H1 (cell line): ENCODE measurements around the gene GSPT1. TPM values are rescaled to one million over a fixed set of nuclear protein-coding genes. Genes with fewer than 3 reads are reported as not detected.

ENCODE experiments used
- CTCF ChIA-PET: fragments of 300-600 bp; sonication (Branson Sonifier 250); formaldehyde crosslinking; loops from one replicate; lab custom pipeline; 2021; ENCODE audit not compliant: partially characterized antibody; lab: Charles Lee
- POLR2A ChIA-PET: fragments of 300-600 bp; sonication (Branson Sonifier 250); formaldehyde crosslinking; loops from one replicate; lab custom pipeline; 2021; ENCODE audit warnings: inconsistent platforms; ENCODE audit not compliant: partially characterized antibody; lab: Charles Lee
- DNase-seq, 2 experiments: peaks; one replicate each; pipeline versions ENCODE4 v3.0.0 to v3.0.0-alpha.2; 2010 to 2022; ENCODE audit warnings: low spot score in 2 of 2, low read depth in 1 of 2, mixed read lengths in 1 of 2
- FAIRE-seq: peaks from 2 replicates; lab custom pipeline; 2011; peaks lifted over from hg19 to GRCh38; lab: Jason Lieb, UNC
- H2AFZ ChIP-seq: 2 replicates; pipeline ENCODE4 v1.8.1; 2012; ENCODE audit warnings: low read length, inconsistent platforms
- H2AK5ac ChIP-seq: 2 replicates; pipeline ENCODE4 v1.6.1; 2013; ENCODE audit warnings: low read depth, low read length
- H2BK120ac ChIP-seq: replicated peaks from 2 replicates; pipeline ENCODE3; 2013; ENCODE audit warnings: low read depth, low read length, inconsistent platforms
- H2BK12ac ChIP-seq: 2 replicates; pipeline ENCODE4 v1.6.1; 2013; ENCODE audit warnings: low read depth, low read length
- H2BK15ac ChIP-seq: 2 replicates; pipeline ENCODE4 v1.6.1; 2013; ENCODE audit warnings: low read length
- H2BK20ac ChIP-seq: 2 replicates; pipeline ENCODE4 v1.6.1; 2013; ENCODE audit warnings: low read length
- H2BK5ac ChIP-seq: 2 replicates; pipeline ENCODE4 v1.6.1; 2013; ENCODE audit warnings: low read depth, low read length
- H3K14ac ChIP-seq: 2 replicates; pipeline ENCODE4 v1.6.1; 2013; ENCODE audit warnings: inconsistent platforms; ENCODE audit not compliant: insufficient read length
- H3K18ac ChIP-seq: 2 replicates; pipeline ENCODE4 v1.6.1; 2013; ENCODE audit warnings: low read length; ENCODE audit errors: extremely low read depth
- H3K23ac ChIP-seq: 2 replicates; pipeline ENCODE4 v1.6.1; 2013; ENCODE audit warnings: inconsistent platforms; ENCODE audit not compliant: insufficient read length
- H3K23me2 ChIP-seq: 2 replicates; pipeline ENCODE4 v1.6.1; 2013; ENCODE audit warnings: low read depth, low read length
- H3K27ac ChIP-seq: 2 replicates; pipeline ENCODE4 v1.6.1; 2011; ENCODE audit warnings: low read depth, low read length, inconsistent platforms
- H3K27me3 ChIP-seq, 4 experiments: replicated peaks in 1 of 4; 1 replicate in 1 of 4; 2 replicates in 3 of 4; pipeline versions ENCODE4 v1.6.1 to v1.8.1; 2011 to 2013; ENCODE audit warnings: low read length in 3 of 4, mild to moderate bottlenecking in 3 of 4, inconsistent platforms in 2 of 4, mixed read lengths in 2 of 4, moderate library complexity in 1 of 4; ENCODE audit not compliant: control insufficient read depth in 3 of 4, insufficient read depth in 3 of 4; ENCODE audit errors: extremely low read depth in 1 of 4
- H3K36me3 ChIP-seq, 4 experiments: 2 replicates each; pipeline versions ENCODE4 v1.6.1 to v1.8.1; 2011 to 2013; ENCODE audit warnings: mild to moderate bottlenecking in 4 of 4, low read length in 3 of 4, moderate library complexity in 2 of 4, control low read depth in 1 of 4, inconsistent platforms in 1 of 4; ENCODE audit not compliant: insufficient read depth in 4 of 4, control insufficient read depth in 2 of 4
- H3K4ac ChIP-seq: replicated peaks from 2 replicates; pipeline ENCODE3; 2013; ENCODE audit warnings: low read length, low read depth, mixed read lengths, inconsistent platforms; ENCODE audit not compliant: insufficient read length
- H3K4me1 ChIP-seq, 4 experiments: replicated peaks in 1 of 4; 1 replicate in 1 of 4; 2 replicates in 3 of 4; pipeline versions ENCODE4 v1.6.1 to v1.8.1; 2011 to 2013; ENCODE audit warnings: low read length in 3 of 4, inconsistent platforms in 2 of 4, mixed read lengths in 1 of 4; ENCODE audit not compliant: insufficient read depth in 4 of 4, control insufficient read depth in 3 of 4
- H3K4me2 ChIP-seq, 2 experiments: 2 replicates each; pipeline versions ENCODE4 v1.6.1 to v1.8.1; 2011 to 2013; ENCODE audit warnings: low read depth in 2 of 2, low read length in 2 of 2, control low read depth in 1 of 2, inconsistent platforms in 1 of 2, mild to moderate bottlenecking in 1 of 2; ENCODE audit not compliant: insufficient read depth in 1 of 2
- H3K4me3 ChIP-seq, 4 experiments: fragments of 200-600, 300-600 bp in 1 of 4; sonication (generic), shearing (Covaris generic), sonication (Bioruptor Twin) in 1 of 4; 2 replicates each; pipeline versions ENCODE4 v1.5.1 to v1.8.1; 2011 to 2016; ENCODE audit warnings: low read length in 4 of 4, low read depth in 3 of 4, control low read depth in 2 of 4, inconsistent platforms in 2 of 4, mild to moderate bottlenecking in 2 of 4, mixed read lengths in 1 of 4, moderate library complexity in 1 of 4; ENCODE audit not compliant: insufficient read depth in 2 of 4; ENCODE audit errors: extremely low read depth in 1 of 4
- H3K56ac ChIP-seq: replicated peaks from 2 replicates; pipeline ENCODE3; 2013; ENCODE audit warnings: low read depth, mild to moderate bottlenecking, mixed read lengths, low read length, inconsistent platforms; ENCODE audit not compliant: insufficient read length
- H3K79me1 ChIP-seq: 2 replicates; pipeline ENCODE4 v1.6.1; 2013; ENCODE audit warnings: low read depth, low read length, control low read depth
- H3K79me2 ChIP-seq, 2 experiments: 2 replicates each; pipeline versions ENCODE4 v1.6.1 to v1.8.1; 2012 to 2013; ENCODE audit warnings: low read length in 2 of 2, mild to moderate bottlenecking in 2 of 2, inconsistent platforms in 1 of 2; ENCODE audit not compliant: insufficient read depth in 2 of 2, control insufficient read depth in 1 of 2
- H3K9ac ChIP-seq, 4 experiments: replicated peaks in 1 of 4; 1 replicate in 1 of 4; 2 replicates in 3 of 4; pipeline versions ENCODE4 v1.6.1 to v1.8.1; 2011 to 2013; ENCODE audit warnings: low read depth in 3 of 4, low read length in 3 of 4, control low read depth in 2 of 4, mild to moderate bottlenecking in 2 of 4, moderate library complexity in 2 of 4, inconsistent platforms in 1 of 4; ENCODE audit errors: extremely low read depth in 1 of 4
- H3K9me3 ChIP-seq, 2 experiments: 2 replicates each; pipeline versions ENCODE4 v1.6.1 to v1.8.1; 2012 to 2013; ENCODE audit warnings: mild to moderate bottlenecking in 2 of 2, moderate library complexity in 2 of 2, control low read depth in 1 of 2, inconsistent platforms in 1 of 2, low read depth in 1 of 2, low read length in 1 of 2, mixed read lengths in 1 of 2; ENCODE audit not compliant: insufficient read depth in 2 of 2
- H4K20me1 ChIP-seq, 2 experiments: replicated peaks in 1 of 2; 2 replicates each; pipeline versions ENCODE3 to v1.8.1; 2011 to 2013; ENCODE audit warnings: inconsistent platforms in 2 of 2, low read length in 2 of 2, mild to moderate bottlenecking in 1 of 2; ENCODE audit not compliant: insufficient read depth in 2 of 2, control insufficient read depth in 1 of 2
- H4K5ac ChIP-seq: 2 replicates; pipeline ENCODE4 v1.6.1; 2013; ENCODE audit warnings: low read length, low read depth, mixed read lengths, inconsistent platforms; ENCODE audit not compliant: insufficient read length
- H4K8ac ChIP-seq: 2 replicates; pipeline ENCODE4 v1.8.0; 2013; ENCODE audit warnings: mild to moderate bottlenecking, moderate library complexity, low read length, inconsistent platforms; ENCODE audit not compliant: insufficient read depth; ENCODE audit errors: extremely low read depth
- H4K91ac ChIP-seq: replicated peaks from 2 replicates; pipeline ENCODE3; 2013; ENCODE audit warnings: low read length, mixed read lengths, inconsistent platforms; ENCODE audit not compliant: insufficient read length
- CREB1 ChIP-seq: IDR thresholded peaks from 2 replicates; pipeline ENCODE4 v1.6.1; 2012; ENCODE audit warnings: inconsistent platforms
- SP1 ChIP-seq: IDR thresholded peaks from 2 replicates; pipeline ENCODE4 v1.6.1; 2011; ENCODE audit warnings: low read depth, low read length
- TEAD4 ChIP-seq: IDR thresholded peaks from 2 replicates; pipeline ENCODE4 v1.6.1; 2012; ENCODE audit warnings: low read depth, low read length, inconsistent platforms, mixed read lengths
- WGBS, 2 experiments: shearing (Covaris generic) in 1 of 2; methylation state at CpG; one replicate each; pipeline versions ENCODE4 v1.1.6 to v1.1.7; 2013 to 2015; ENCODE audit warnings: low lambda C conversion rate in 2 of 2, mixed read lengths in 2 of 2, inconsistent platforms in 1 of 2, low coverage in 1 of 2, missing lambda C conversion rate in 1 of 2; ENCODE audit not compliant: insufficient replicate concordance in 2 of 2, insufficient coverage in 1 of 2, insufficient read length in 1 of 2; ENCODE audit errors: extremely low coverage in 1 of 2, missing lambda C conversion rate in 1 of 2; 5-methylcytosine and 5-hydroxymethylcytosine counted together
- polyA plus RNA-seq, 7 experiments: library from polyadenylated mRNA; depleted of rRNA in 3 of 7; stranded (reverse) in 5 of 7; unstranded in 2 of 7; fragments of >200 nt in 5 of 7; fragments of 200-250 nt in 2 of 7; gene quantifications; 1 replicate in 5 of 7; 2 replicates in 1 of 7; 4 replicates in 1 of 7; pipeline versions ENCODE4 v1.2.1 to v1.2.3, GENCODE V29; 2011 to 2013; ENCODE audit warnings: missing spikeins in 2 of 7, mixed read lengths in 2 of 7
- total RNA-seq: library from RNA; stranded (reverse); fragmentation: NEBNext Ultra II Directional; extraction: Animal tissue kit (Norgen Biotek cat#: 25700); gene quantifications from 2 replicates; pipeline ENCODE4 v1.2.1, GENCODE V29; 2021
- TF ChIP-seq, protein P1 (sequence below): IDR thresholded peaks from 2 replicates; pipeline ENCODE4 v1.6.1; 2011; ENCODE audit warnings: low read length, improper control_type of control experiment
- TF ChIP-seq, protein P2 (sequence below): IDR thresholded peaks from 2 replicates; pipeline ENCODE4 v1.6.1; 2011; ENCODE audit warnings: low read depth, mild to moderate bottlenecking, low read length; ENCODE audit not compliant: insufficient read depth

Gene GSPT1
- total and polyA plus RNA-seq, 2 of the 8 experiments (the other 6 are each of a cell fraction or from before 2014, with no cell fraction given) = 51.0 to 204 TPM

GRCh38 chr16:11903906-11904305, 11.8 kb downstream of the GSPT1 start:
- Histone ChIP-seq H3K36me3 (peaks cover 0 to 9% (median under 1%) of the 10 kb centered on the region in 4 experiments; a peak in 2 of 8 replicates), H4K91ac (no peak overlapping the region), H3K27ac (no peak overlapping the region), H3K23me2 (no peaks in the 10 kb centered on the region), H3K4me3 (no peak overlapping the region), H2BK15ac (no peak overlapping the region), H3K27me3 (no peaks in the 10 kb centered on the region), H3K79me1 (peaks cover 7% of the 10 kb centered on the region), H2BK5ac (no peak overlapping the region), H3K18ac (no peak overlapping the region), H3K9ac (no peak overlapping the region), H3K4me2 (no peak overlapping the region), H3K4ac (no peak overlapping the region), H2AK5ac (no peak overlapping the region), H4K8ac (no peak overlapping the region), H3K14ac (no peak overlapping the region), H3K23ac (no peak overlapping the region), H3K56ac (no peak overlapping the region), H4K5ac (no peak overlapping the region), H2BK12ac (no peak overlapping the region), H2AFZ (no peak overlapping the region), H3K4me1 (no peaks in the 10 kb centered on the region; a peak in 2 of 7 replicates), H2BK120ac (no peak overlapping the region), H4K20me1 (peaks cover 3 to 24% of the 10 kb centered on the region in 2 experiments), H2BK20ac (no peak overlapping the region), H3K9me3 (no peaks in the 10 kb centered on the region), H3K79me2 (peaks cover 32 to 93% of the 10 kb centered on the region in 2 experiments)
- POLR2A ChIA-PET = no interaction called here
- DNase-seq (no peak), FAIRE-seq (no peak)
- TF ChIP-seq TEAD4 (no peak), CREB1 (no peak), SP1 (no peak)
- TF ChIP-seq, protein P1, sequence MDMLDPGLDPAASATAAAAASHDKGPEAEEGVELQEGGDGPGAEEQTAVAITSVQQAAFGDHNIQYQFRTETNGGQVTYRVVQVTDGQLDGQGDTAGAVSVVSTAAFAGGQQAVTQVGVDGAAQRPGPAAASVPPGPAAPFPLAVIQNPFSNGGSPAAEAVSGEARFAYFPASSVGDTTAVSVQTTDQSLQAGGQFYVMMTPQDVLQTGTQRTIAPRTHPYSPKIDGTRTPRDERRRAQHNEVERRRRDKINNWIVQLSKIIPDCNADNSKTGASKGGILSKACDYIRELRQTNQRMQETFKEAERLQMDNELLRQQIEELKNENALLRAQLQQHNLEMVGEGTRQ = no peak
- TF ChIP-seq, protein P2, sequence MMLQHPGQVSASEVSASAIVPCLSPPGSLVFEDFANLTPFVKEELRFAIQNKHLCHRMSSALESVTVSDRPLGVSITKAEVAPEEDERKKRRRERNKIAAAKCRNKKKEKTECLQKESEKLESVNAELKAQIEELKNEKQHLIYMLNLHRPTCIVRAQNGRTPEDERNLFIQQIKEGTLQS = no peak
- WGBS, 2 experiments = 97% methylated on average over 6 of the region's 6 CpGs; no CpG with 5 or more reads in 1 of the 2 experiments
- CTCF ChIA-PET = interaction anchor here (2.3 kb wide), 1 partner anchor 164 kb away, joined by 12 read pairs; no protein-coding TSS in a partner anchor
